Osteoblast (primary cell): Measurements from ENCODE around the gene NELFB. TPM values are rescaled to one million over a fixed set of nuclear protein-coding genes. Genes with fewer than 3 reads are reported as not detected.

ENCODE experiments used
- DNase-seq: peaks from one replicate; pipeline ENCODE4 v3.0.0; 2011; ENCODE audit warnings: low spot score, mixed read lengths; ENCODE audit not compliant: insufficient read length; ENCODE audit errors: missing footprints
- H2AFZ ChIP-seq: 2 replicates; pipeline ENCODE4 v1.6.0; 2011; ENCODE audit warnings: mild to moderate bottlenecking, low read length
- H3K27ac ChIP-seq: 2 replicates; pipeline ENCODE4 v1.5.1; 2011; ENCODE audit warnings: mild to moderate bottlenecking, low read depth, low read length, moderate library complexity
- H3K27me3 ChIP-seq: 2 replicates; pipeline ENCODE4 v1.6.0; 2012; ENCODE audit warnings: mild to moderate bottlenecking, control low read depth, inconsistent platforms, low read length, moderate library complexity; ENCODE audit not compliant: insufficient read depth
- H3K36me3 ChIP-seq: 2 replicates; pipeline ENCODE4 v1.5.1; 2011; ENCODE audit warnings: mild to moderate bottlenecking, low read length, control low read depth, moderate library complexity; ENCODE audit not compliant: insufficient read depth
- H3K4me1 ChIP-seq: 2 replicates; pipeline ENCODE4 v1.5.1; 2011; ENCODE audit warnings: mild to moderate bottlenecking, low read length, control low read depth, moderate library complexity; ENCODE audit not compliant: insufficient read depth
- H3K4me2 ChIP-seq: 2 replicates; pipeline ENCODE4 v1.6.0; 2011; ENCODE audit warnings: mild to moderate bottlenecking, low read length; ENCODE audit not compliant: insufficient read depth
- H3K4me3 ChIP-seq: fragments of 200-600 bp; sonication (generic); 3 replicates; pipeline ENCODE4 v1.5.1; 2012; ENCODE audit warnings: mild to moderate bottlenecking, low read length, inconsistent platforms; ENCODE audit not compliant: insufficient read depth
- H3K79me2 ChIP-seq: 2 replicates; pipeline ENCODE4 v1.6.0; 2012; ENCODE audit warnings: mild to moderate bottlenecking, low read length, control low read depth, inconsistent platforms; ENCODE audit not compliant: insufficient read depth
- H3K9me3 ChIP-seq: 2 replicates; pipeline ENCODE4 v1.5.1; 2011; ENCODE audit warnings: low read depth, low read length, control low read depth
- H4K20me1 ChIP-seq: 2 replicates; pipeline ENCODE4 v1.6.0; 2012; ENCODE audit warnings: mild to moderate bottlenecking, low read length, control low read depth; ENCODE audit not compliant: insufficient read depth
- total RNA-seq: library from RNA; depleted of rRNA; stranded (reverse); fragments of >200 nt; gene quantifications from 2 replicates; pipeline ENCODE4 v1.2.3, GENCODE V29; 2012
- TF ChIP-seq, protein P1 (sequence below): IDR thresholded peaks from 2 replicates; pipeline ENCODE4 v1.5.1; 2011; ENCODE audit warnings: mild to moderate bottlenecking, low read depth, low read length, moderate library complexity; ENCODE audit errors: extremely low read depth

The NELFB gene
- total RNA-seq, 1 donor: 47.4 TPM

- no peaks in the 10 kb centered on the region for H3K27me3 ChIP-seq
- TF ChIP-seq, protein P1, sequence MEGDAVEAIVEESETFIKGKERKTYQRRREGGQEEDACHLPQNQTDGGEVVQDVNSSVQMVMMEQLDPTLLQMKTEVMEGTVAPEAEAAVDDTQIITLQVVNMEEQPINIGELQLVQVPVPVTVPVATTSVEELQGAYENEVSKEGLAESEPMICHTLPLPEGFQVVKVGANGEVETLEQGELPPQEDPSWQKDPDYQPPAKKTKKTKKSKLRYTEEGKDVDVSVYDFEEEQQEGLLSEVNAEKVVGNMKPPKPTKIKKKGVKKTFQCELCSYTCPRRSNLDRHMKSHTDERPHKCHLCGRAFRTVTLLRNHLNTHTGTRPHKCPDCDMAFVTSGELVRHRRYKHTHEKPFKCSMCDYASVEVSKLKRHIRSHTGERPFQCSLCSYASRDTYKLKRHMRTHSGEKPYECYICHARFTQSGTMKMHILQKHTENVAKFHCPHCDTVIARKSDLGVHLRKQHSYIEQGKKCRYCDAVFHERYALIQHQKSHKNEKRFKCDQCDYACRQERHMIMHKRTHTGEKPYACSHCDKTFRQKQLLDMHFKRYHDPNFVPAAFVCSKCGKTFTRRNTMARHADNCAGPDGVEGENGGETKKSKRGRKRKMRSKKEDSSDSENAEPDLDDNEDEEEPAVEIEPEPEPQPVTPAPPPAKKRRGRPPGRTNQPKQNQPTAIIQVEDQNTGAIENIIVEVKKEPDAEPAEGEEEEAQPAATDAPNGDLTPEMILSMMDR: no peak
- H3K4me2 ChIP-seq: no peak overlapping the region
- peaks cover 35% of the 10 kb centered on the region for H3K36me3 ChIP-seq
- H2AFZ ChIP-seq: no peak overlapping the region
- peaks cover 14% of the 10 kb centered on the region for H3K79me2 ChIP-seq
- peaks cover 33% of the 10 kb centered on the region for H3K4me1 ChIP-seq
- peak; percentile 41 for DNase-seq
- peaks cover 11% of the 10 kb centered on the region for H4K20me1 ChIP-seq
- no peak overlapping the region for H3K4me3 ChIP-seq
- H3K9me3 ChIP-seq: no peaks in the 10 kb centered on the region
- H3K27ac ChIP-seq: no peak overlapping the region
Observed at GRCh38 chr9:137272241-137273094, 17.3 kb downstream of the NELFB start.

GRCh38 chr9:137273095-137273490 lies 18.0 kb downstream of the NELFB start:
- TF ChIP-seq, protein P1: no peak
- no peak overlapping the region for H3K4me2 ChIP-seq
- no peaks in the 10 kb centered on the region for H3K9me3 ChIP-seq
- H3K79me2 ChIP-seq: peaks cover 16% of the 10 kb centered on the region
- peaks cover 30% of the 10 kb centered on the region for H3K36me3 ChIP-seq
- no peaks in the 10 kb centered on the region for H3K27me3 ChIP-seq
- H4K20me1 ChIP-seq: peaks cover 7% of the 10 kb centered on the region
- H3K4me1 ChIP-seq: peaks cover 31% of the 10 kb centered on the region
- H2AFZ ChIP-seq: no peak overlapping the region
- peak; percentile 84 for DNase-seq
- H3K27ac ChIP-seq: no peak overlapping the region
- no peak overlapping the region for H3K4me3 ChIP-seq

- Histone ChIP-seq H3K36me3 (peaks cover 26% of the 10 kb centered on the region), H3K4me3 (no peak overlapping the region), H4K20me1 (peaks cover 6% of the 10 kb centered on the region), H3K4me1 (peaks cover 25% of the 10 kb centered on the region), H3K9me3 (no peaks in the 10 kb centered on the region), H3K27ac (no peak overlapping the region), H2AFZ (no peak overlapping the region), H3K4me2 (no peak overlapping the region), H3K27me3 (no peaks in the 10 kb centered on the region), H3K79me2 (peaks cover 18% of the 10 kb centered on the region)
- TF ChIP-seq, protein P1: no peak
- DNase-seq: peak; percentile 66
Observed at GRCh38 chr9:137273611-137274320, 18.6 kb downstream of the NELFB start.

DNA sequence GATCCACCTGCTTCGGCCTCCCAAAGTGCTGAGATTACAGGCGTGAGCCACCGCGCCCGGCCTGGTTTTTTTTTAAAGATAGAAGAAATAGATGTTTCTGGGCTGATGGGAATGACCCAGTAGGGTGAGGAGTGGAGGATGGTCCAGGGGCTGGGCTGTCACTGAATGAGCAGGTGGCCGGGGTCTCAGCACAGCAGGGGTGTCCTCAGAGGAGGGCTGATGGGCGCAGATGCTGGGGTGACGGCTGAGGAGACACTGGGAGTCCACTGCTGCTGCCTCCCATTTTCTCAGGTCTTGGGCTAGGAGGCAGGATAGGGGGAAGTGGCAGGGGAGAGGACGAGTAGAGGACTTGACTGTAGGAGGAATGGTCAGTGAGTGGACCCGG lies 20.1 kb downstream of the NELFB start:
- H3K4me3 ChIP-seq: no peak overlapping the region
- no peaks in the 10 kb centered on the region for H3K27me3 ChIP-seq
- no peak overlapping the region for H3K27ac ChIP-seq
- DNase-seq: no peak
- no peaks in the 10 kb centered on the region for H3K9me3 ChIP-seq
- H3K4me2 ChIP-seq: no peak overlapping the region
- peaks cover 22% of the 10 kb centered on the region for H3K36me3 ChIP-seq
- no peak overlapping the region for H2AFZ ChIP-seq
- peaks cover 18% of the 10 kb centered on the region for H3K79me2 ChIP-seq
- peaks cover 4% of the 10 kb centered on the region for H4K20me1 ChIP-seq
- H3K4me1 ChIP-seq: peaks cover 16% of the 10 kb centered on the region
- TF ChIP-seq, protein P1: no peak
